Effector memory CD4-positive, alpha-beta T cell (primary cell): ENCODE data around the gene USP36.
A peak's percentile ranks its signal among the peaks of the same experiment; 100 is the strongest.
"Not testable (repeated sequence)": the region's sequence is repeated elsewhere in the genome, so short reads cannot be mapped to it uniquely, and the experiment has no call there.

Source experiments
- DNase-seq, 3 donors: peaks; one replicate each; pipeline ENCODE4 v3.0.0-alpha.2; 2020
- H3K27ac ChIP-seq: 2 replicates; pipeline ENCODE4 v1.7.0; 2013; ENCODE audit warnings: mild to moderate bottlenecking, low read length, moderate library complexity; ENCODE audit not compliant: insufficient read depth, poor library complexity, severe bottlenecking
- H3K27me3 ChIP-seq: replicated peaks from 2 replicates; pipeline ENCODE4 v1.7.0; 2013; ENCODE audit warnings: mild to moderate bottlenecking, low read length; ENCODE audit not compliant: insufficient read depth, control insufficient read depth, poor library complexity, severe bottlenecking
- H3K36me3 ChIP-seq: 2 replicates; pipeline ENCODE4 v1.7.0; 2013; ENCODE audit warnings: mild to moderate bottlenecking, low read length, moderate library complexity; ENCODE audit not compliant: control insufficient read depth, insufficient read depth
- H3K4me1 ChIP-seq: 2 replicates; pipeline ENCODE4 v1.7.0; 2013; ENCODE audit warnings: low read length, mild to moderate bottlenecking; ENCODE audit not compliant: control insufficient read depth, insufficient read depth, poor library complexity, severe bottlenecking
- H3K4me3 ChIP-seq: 2 replicates; pipeline ENCODE4 v1.7.0; 2013; ENCODE audit warnings: low read length, low read depth, mild to moderate bottlenecking; ENCODE audit not compliant: insufficient read depth, poor library complexity, severe bottlenecking
- H3K9me3 ChIP-seq: 2 replicates; pipeline ENCODE4 v1.7.0; 2013; ENCODE audit warnings: mild to moderate bottlenecking, low read length, moderate library complexity; ENCODE audit not compliant: control insufficient read depth

The USP36 gene

GRCh38 chr17:78872486-78872885 lies 31.9 kb upstream of the USP36 start:
- no peak for DNase-seq
- no peak overlapping the region for H3K4me3 ChIP-seq
- H3K27ac ChIP-seq, result no peak overlapping the region
- no peaks in the 10 kb centered on the region for H3K27me3 ChIP-seq
- no peaks in the 10 kb centered on the region for H3K9me3 ChIP-seq
- H3K4me1 ChIP-seq, result no peaks in the 10 kb centered on the region
- no peaks in the 10 kb centered on the region for H3K36me3 ChIP-seq

DNA sequence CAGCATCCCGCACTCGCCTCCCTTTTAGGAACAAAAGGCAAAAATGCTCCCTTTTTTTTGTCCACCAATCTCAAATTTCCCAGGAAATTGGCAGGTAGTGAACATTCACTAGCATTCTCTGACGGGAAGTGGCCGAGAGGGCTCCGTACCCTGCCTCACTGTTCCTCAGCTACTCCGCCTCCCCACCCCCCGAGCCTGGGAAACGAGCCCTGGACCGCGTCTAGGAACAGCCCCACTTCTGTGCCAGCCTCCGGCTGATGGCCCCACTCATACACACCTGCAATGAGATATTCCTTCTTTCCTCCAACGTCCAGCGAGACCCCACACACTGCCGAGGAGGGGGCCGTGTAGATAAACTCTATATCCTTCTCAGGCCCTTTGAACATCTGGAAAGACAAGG lies 30.0 kb upstream of the USP36 start:
- Histone ChIP-seq H3K9me3 (no peaks in the 10 kb centered on the region), H3K27me3 (no peaks in the 10 kb centered on the region), H3K27ac (no peak overlapping the region), H3K4me1 (no peaks in the 10 kb centered on the region), H3K36me3 (no peaks in the 10 kb centered on the region), H3K4me3 (no peak overlapping the region)
- no peak for DNase-seq

DNA sequence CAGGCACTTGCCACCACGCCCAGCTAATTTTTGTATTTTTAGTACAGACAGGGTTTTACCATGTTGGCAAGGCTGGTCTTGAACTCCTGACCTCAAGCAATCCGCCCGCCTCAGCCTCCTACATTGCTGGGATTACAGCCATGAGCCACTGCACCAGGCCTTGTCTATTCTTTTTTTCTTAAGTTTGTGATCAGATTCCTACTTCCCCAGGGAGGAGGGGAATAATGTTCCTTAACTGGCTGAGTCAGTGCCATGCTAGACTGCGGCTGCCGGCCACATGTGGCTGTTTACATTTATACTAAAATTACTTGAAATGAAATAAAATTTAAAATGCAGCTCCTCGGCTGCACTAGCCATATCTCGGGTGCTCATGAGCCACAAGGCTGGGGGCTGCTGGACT lies 27.8 kb upstream of the USP36 start:
- no peaks in the 10 kb centered on the region for H3K27me3 ChIP-seq
- no peak overlapping the region for H3K4me3 ChIP-seq
- DNase-seq, result no peak
- no peak overlapping the region for H3K27ac ChIP-seq
- H3K36me3 ChIP-seq, result no peaks in the 10 kb centered on the region
- no peaks in the 10 kb centered on the region for H3K4me1 ChIP-seq
- H3K9me3 ChIP-seq, result no peaks in the 10 kb centered on the region

DNA sequence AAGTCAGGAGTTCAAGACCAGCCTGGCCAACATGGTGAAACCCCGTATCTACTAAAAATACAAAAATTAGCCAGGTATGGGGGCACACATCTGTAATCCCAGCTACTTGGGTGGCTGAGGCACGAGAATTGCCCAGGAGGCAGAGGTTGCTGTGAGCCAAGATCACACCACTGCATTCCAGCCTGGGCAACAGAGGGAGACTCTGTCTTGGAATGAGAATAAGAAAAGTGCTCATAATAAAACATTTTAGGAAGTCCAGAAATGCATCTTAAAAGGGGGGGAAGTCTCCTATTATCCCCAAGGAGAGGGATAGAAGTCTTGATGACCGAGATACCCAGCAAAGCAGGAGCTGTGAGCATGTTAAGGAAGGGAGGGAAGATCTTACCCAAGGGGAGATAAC lies 26.4 kb upstream of the USP36 start:
- not testable (repeated sequence) for H3K9me3 ChIP-seq, DNase-seq, H3K27ac ChIP-seq, H3K4me1 ChIP-seq, H3K36me3 ChIP-seq, H3K27me3 ChIP-seq, H3K4me3 ChIP-seq

DNA sequence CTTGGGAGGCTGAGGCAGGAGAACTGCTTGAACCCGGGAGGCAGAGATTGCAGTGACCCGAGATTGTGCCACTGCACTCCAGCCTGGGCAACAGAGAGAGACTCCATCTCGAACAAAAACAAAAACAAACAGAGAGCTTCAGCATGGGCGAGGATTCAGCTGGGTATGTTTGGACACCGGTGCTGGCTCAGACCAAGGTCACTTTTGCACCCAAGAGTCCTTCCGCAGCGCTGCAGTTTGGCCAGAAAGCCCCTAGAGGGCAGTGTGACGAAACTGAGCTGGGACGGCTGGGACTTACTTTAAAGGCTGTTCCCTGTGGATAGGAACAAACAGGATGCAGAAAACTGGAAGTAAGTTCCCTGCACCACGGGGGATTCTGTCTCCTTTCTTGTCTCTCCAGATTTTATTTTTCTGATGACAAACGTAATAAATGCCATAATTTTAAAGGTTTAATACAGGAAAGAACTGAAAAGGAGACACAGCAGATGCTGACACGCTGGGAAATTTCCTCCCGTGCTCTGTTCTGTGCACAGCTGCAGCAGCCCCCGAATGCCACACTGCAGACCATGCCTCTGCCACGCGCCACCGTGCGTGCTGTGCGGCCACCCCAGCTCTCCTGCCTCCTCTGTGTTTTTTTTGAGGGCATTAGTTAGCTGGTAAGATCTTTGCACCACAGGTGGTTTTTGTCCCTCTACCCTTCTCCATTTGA lies 25.2 kb upstream of the USP36 start:
- Histone ChIP-seq H3K4me3 (no peak overlapping the region), H3K27ac (no peak overlapping the region), H3K36me3 (no peaks in the 10 kb centered on the region), H3K4me1 (no peaks in the 10 kb centered on the region), H3K27me3 (no peaks in the 10 kb centered on the region), H3K9me3 (no peaks in the 10 kb centered on the region)
- peak; percentile 16 to 39 (median 34) for DNase-seq

- Histone ChIP-seq H3K4me1 (no peaks in the 10 kb centered on the region), H3K9me3 (no peaks in the 10 kb centered on the region), H3K27me3 (no peaks in the 10 kb centered on the region), H3K4me3 (no peak overlapping the region), H3K36me3 (no peaks in the 10 kb centered on the region), H3K27ac (no peak overlapping the region)
- no peak for DNase-seq
These were observed 23.5 kb upstream of the USP36 start for GRCh38 chr17:78864117-78864516.

- Histone ChIP-seq H3K27me3 (no peaks in the 10 kb centered on the region), H3K4me3 (no peak overlapping the region), H3K4me1 (no peaks in the 10 kb centered on the region), H3K9me3 (no peaks in the 10 kb centered on the region), H3K27ac (no peak overlapping the region), H3K36me3 (no peaks in the 10 kb centered on the region)
- no peak for DNase-seq
These were observed 21.7 kb upstream of the USP36 start for GRCh38 chr17:78862073-78863023.

DNA sequence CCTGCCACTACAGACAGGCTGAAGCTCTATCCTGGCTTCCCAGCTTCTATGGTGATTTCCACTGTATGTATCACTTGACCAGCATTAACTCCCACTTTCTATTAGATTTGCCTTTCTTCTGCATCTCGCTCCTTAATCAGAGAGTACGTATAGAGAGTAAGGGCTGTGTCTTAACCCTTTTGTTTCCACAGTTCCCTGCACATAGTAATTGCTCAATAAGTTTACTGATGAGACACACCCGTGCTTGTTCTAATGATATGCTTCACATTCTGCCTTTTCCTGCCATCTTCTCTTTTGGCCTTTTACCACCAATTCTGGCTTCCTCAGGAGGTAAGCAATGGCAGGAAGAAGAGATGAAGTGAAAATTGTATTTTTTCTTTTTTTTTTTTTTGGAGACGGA lies 20.6 kb upstream of the USP36 start:
- H3K4me3 ChIP-seq, result no peak overlapping the region
- no peaks in the 10 kb centered on the region for H3K9me3 ChIP-seq
- no peaks in the 10 kb centered on the region for H3K27me3 ChIP-seq
- DNase-seq, result no peak
- no peaks in the 10 kb centered on the region for H3K36me3 ChIP-seq
- no peaks in the 10 kb centered on the region for H3K4me1 ChIP-seq
- no peak overlapping the region for H3K27ac ChIP-seq

DNA sequence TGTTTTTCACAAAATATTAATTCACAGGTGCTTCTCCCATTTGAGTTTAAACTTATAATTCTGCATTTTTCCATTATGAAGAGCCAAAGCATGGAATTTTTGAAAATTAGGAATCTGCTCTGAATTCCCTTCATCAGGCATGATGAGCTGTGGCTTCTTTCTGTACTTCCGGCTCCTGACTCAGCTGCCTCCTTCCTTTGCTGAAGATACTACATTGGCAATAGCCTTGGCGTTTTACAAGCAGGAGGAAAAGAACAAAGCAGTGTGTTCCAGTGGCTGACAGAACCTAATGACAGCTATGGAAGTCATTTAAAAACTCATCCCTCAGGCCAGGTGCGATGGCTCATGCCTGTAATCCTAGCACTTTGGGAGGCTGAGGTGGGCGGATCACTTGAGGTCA lies 18.4 kb upstream of the USP36 start:
- H3K4me1 ChIP-seq, result no peaks in the 10 kb centered on the region
- H3K36me3 ChIP-seq, result no peaks in the 10 kb centered on the region
- H3K9me3 ChIP-seq, result no peaks in the 10 kb centered on the region
- DNase-seq, result no peak
- no peaks in the 10 kb centered on the region for H3K27me3 ChIP-seq
- H3K27ac ChIP-seq, result no peak overlapping the region
- H3K4me3 ChIP-seq, result no peak overlapping the region

DNA sequence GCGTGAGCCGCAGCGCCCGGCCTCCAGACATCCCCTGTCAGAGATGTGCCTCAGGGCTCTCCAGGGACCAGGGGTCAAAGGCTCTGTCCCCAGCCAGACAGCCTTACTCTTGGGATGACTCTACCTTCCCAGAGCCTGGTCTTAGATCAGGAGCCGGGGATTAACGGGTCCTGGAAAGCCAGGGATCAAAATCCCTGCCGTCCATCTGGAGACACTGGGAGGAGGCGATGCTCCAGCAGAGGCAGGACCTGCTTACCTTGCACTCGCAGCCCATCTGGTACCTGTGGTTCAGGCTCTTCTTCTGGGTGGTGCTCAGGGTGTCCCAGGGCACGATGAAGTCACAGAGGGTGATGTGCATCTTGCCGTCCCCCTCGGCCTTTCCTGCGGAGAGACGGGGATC lies 16.7 kb upstream of the USP36 start:
- Histone ChIP-seq H3K9me3 (no peaks in the 10 kb centered on the region), H3K27ac (no peak overlapping the region), H3K4me1 (no peaks in the 10 kb centered on the region), H3K4me3 (no peak overlapping the region), H3K36me3 (no peaks in the 10 kb centered on the region), H3K27me3 (no peaks in the 10 kb centered on the region)
- no peak for DNase-seq
